SK-N-SH (cell line): Measurements from ENCODE around the gene BCL11A. TPM values are rescaled to one million over a fixed set of nuclear protein-coding genes. Genes with fewer than 3 reads are reported as not detected.

Experiments
- CTCF ChIA-PET: fragments of 300-600, 350-600 bp; formaldehyde crosslinking; extraction: SDS; loops from one replicate; lab custom pipeline; 2021; lab: Yijun Ruan, JAX
- POLR2A ChIA-PET: fragments of 350-600 bp; sonication (Branson Sonifier 250); formaldehyde crosslinking; extraction: SDS; loops from one replicate; lab custom pipeline; 2020; ENCODE audit warnings: antibody characterized with exemption, inconsistent platforms; lab: Yijun Ruan, JAX
- DNase-seq: peaks from one replicate; pipeline ENCODE4 v3.0.0; 2012
- H2AFZ ChIP-seq: fragments of 200-600 bp; sonication (generic); 2 replicates; pipeline ENCODE4 v1.8.1; 2016; ENCODE audit warnings: antibody characterized with exemption, mild to moderate bottlenecking, low read depth
- H3F3A ChIP-seq: fragments of 200-600 bp; sonication (generic); replicated peaks from 2 replicates; pipeline ENCODE3; 2016; ENCODE audit warnings: antibody characterized with exemption, mild to moderate bottlenecking; ENCODE audit not compliant: insufficient read depth
- H3K27ac ChIP-seq, 2 experiments: fragments of 200-500 bp in 1 of 2; fragments of 200-600 bp in 1 of 2; sonication (Bioruptor generic) in 1 of 2; sonication (generic), shearing (Covaris generic) in 1 of 2; 2 replicates each; pipeline versions ENCODE4 v1.5.1 to v1.6.1; 2014 to 2016; ENCODE audit warnings: low read depth in 2 of 2, inconsistent platforms in 1 of 2, low read length in 1 of 2, mild to moderate bottlenecking in 1 of 2, mixed read lengths in 1 of 2
- H3K27me3 ChIP-seq: fragments of 200-600 bp; sonication (generic), shearing (Covaris generic); 2 replicates; pipeline ENCODE4 v1.6.1; 2016; ENCODE audit warnings: mixed run types; ENCODE audit not compliant: insufficient read depth
- H3K36me3 ChIP-seq, 2 experiments: fragments of 200-500 bp in 1 of 2; fragments of 200-600 bp in 1 of 2; sonication (Bioruptor generic) in 1 of 2; sonication (generic) in 1 of 2; replicated peaks in 1 of 2; 2 replicates each; pipeline versions ENCODE3 to v1.5.1; 2014 to 2016; ENCODE audit warnings: low read length in 1 of 2, mild to moderate bottlenecking in 1 of 2; ENCODE audit not compliant: insufficient read depth in 2 of 2, control insufficient read depth in 1 of 2
- H3K4me1 ChIP-seq, 2 experiments: fragments of 200-500 bp in 1 of 2; fragments of 200-600 bp in 1 of 2; sonication (Bioruptor generic) in 1 of 2; sonication (generic), shearing (Covaris generic) in 1 of 2; 2 replicates each; pipeline versions ENCODE4 v1.5.1 to v1.6.1; 2014 to 2016; ENCODE audit warnings: low read depth in 1 of 2, low read length in 1 of 2, mixed run types in 1 of 2; ENCODE audit not compliant: insufficient read depth in 2 of 2, control insufficient read depth in 1 of 2
- H3K4me2 ChIP-seq: fragments of 200-600 bp; sonication (generic), shearing (Covaris generic); 2 replicates; pipeline ENCODE4 v1.6.1; 2017; ENCODE audit warnings: mixed run types
- H3K4me3 ChIP-seq, 2 experiments: fragments of 200-500 bp in 1 of 2; fragments of 200-600 bp in 1 of 2; sonication (Bioruptor generic) in 1 of 2; sonication (generic), shearing (Covaris generic) in 1 of 2; 2 replicates each; pipeline versions ENCODE4 v1.5.1 to v1.8.1; 2014 to 2016; ENCODE audit warnings: low read depth in 2 of 2, inconsistent platforms in 1 of 2, low read length in 1 of 2, mild to moderate bottlenecking in 1 of 2, mixed read lengths in 1 of 2, moderate library complexity in 1 of 2
- H3K79me2 ChIP-seq: fragments of 200-600 bp; sonication (generic); 2 replicates; pipeline ENCODE4 v1.8.1; 2017; ENCODE audit warnings: mild to moderate bottlenecking; ENCODE audit not compliant: insufficient read depth
- H3K9ac ChIP-seq: fragments of 200-600 bp; sonication (generic); 2 replicates; pipeline ENCODE4 v1.6.1; 2017; ENCODE audit warnings: mixed run types
- H3K9me2 ChIP-seq: fragments of 200-600 bp; sonication (generic); 2 replicates; pipeline ENCODE4 v1.6.1; 2017; ENCODE audit warnings: mixed run types
- H3K9me3 ChIP-seq: fragments of 200-600 bp; sonication (generic); 2 replicates; pipeline ENCODE4 v1.6.1; 2017; ENCODE audit warnings: mixed run types, mild to moderate bottlenecking, moderate library complexity
- H4K20me1 ChIP-seq: fragments of 200-600 bp; sonication (generic); 2 replicates; pipeline ENCODE4 v1.6.1; 2017; ENCODE audit warnings: mild to moderate bottlenecking, mixed run types; ENCODE audit not compliant: insufficient read depth
- CHD2 ChIP-seq: fragments of 150-350 bp; IDR thresholded peaks from 2 replicates; pipeline ENCODE4 v1.6.1; 2018; ENCODE audit warnings: low read length; ENCODE audit not compliant: partially characterized antibody
- ELF1 ChIP-seq: IDR thresholded peaks from 2 replicates; pipeline ENCODE4 v1.4.0; 2012
- EP300 ChIP-seq, 2 experiments: IDR thresholded peaks; 2 replicates each; pipeline versions ENCODE4 v1.4.0 to v1.6.1; 2012; ENCODE audit warnings: borderline replicate concordance in 1 of 2, low read depth in 1 of 2, low read length in 1 of 2
- EZH2phosphoT487 ChIP-seq: fragments of 200-600 bp; sonication (generic); IDR thresholded peaks from 2 replicates; pipeline ENCODE4 v1.6.1; 2017; ENCODE audit warnings: low read depth, mixed run types, mild to moderate bottlenecking, antibody characterized with exemption, moderate library complexity, borderline replicate concordance
- FOXJ3 ChIP-seq: sonication (generic); formaldehyde crosslinking; IDR thresholded peaks from 2 replicates; pipeline ENCODE4 v1.5.1; 2020; ENCODE audit warnings: mild to moderate bottlenecking, missing genetic modification reagents
- GATA2 ChIP-seq: sonication (generic); formaldehyde crosslinking; IDR thresholded peaks from 2 replicates; pipeline ENCODE4 v1.5.0; 2020; ENCODE audit warnings: mild to moderate bottlenecking, missing genetic modification reagents
- MEF2A ChIP-seq: IDR thresholded peaks from 2 replicates; pipeline ENCODE4 v1.4.0; 2012; ENCODE audit warnings: low read depth, borderline replicate concordance
- NRF1 ChIP-seq: IDR thresholded peaks from 2 replicates; pipeline ENCODE4 v1.6.1; 2012; ENCODE audit warnings: low read depth, mild to moderate bottlenecking, low read length
- POLR2AphosphoS5 ChIP-seq: IDR thresholded peaks from 2 replicates; pipeline ENCODE4 v1.6.1; 2012; ENCODE audit warnings: low read depth, low read length
- RAD21 ChIP-seq: IDR thresholded peaks from 2 replicates; pipeline ENCODE4 v1.6.1; 2012; ENCODE audit warnings: mild to moderate bottlenecking, low read length
- RXRA ChIP-seq: IDR thresholded peaks from 2 replicates; pipeline ENCODE4 v1.4.0; 2012; ENCODE audit warnings: low read depth, mild to moderate bottlenecking, borderline replicate concordance
- SIN3A ChIP-seq: IDR thresholded peaks from 2 replicates; pipeline ENCODE4 v1.6.1; 2012; ENCODE audit warnings: low read depth, mild to moderate bottlenecking, low read length, moderate library complexity, borderline replicate concordance
- TAF1 ChIP-seq: IDR thresholded peaks from 2 replicates; pipeline ENCODE4 v1.6.1; 2012; ENCODE audit warnings: low read depth, mild to moderate bottlenecking, low read length, moderate library complexity, borderline replicate concordance
- WGBS: methylation state at CpG from one replicate; pipeline ENCODE4 v1.1.6; 2017; ENCODE audit warnings: low lambda C conversion rate; 5-methylcytosine and 5-hydroxymethylcytosine counted together
- polyA plus RNA-seq, 3 experiments: library from polyadenylated mRNA; depleted of rRNA; stranded (reverse); fragments of >200 nt; gene quantifications; 2 replicates each; pipeline ENCODE4 v1.2.3, GENCODE V29; 2012
- TF ChIP-seq, protein P1 (sequence below): IDR thresholded peaks from 2 replicates; pipeline ENCODE4 v1.6.1; 2012; ENCODE audit warnings: mild to moderate bottlenecking, low read depth, low read length, moderate library complexity
- TF ChIP-seq, protein P2 (sequence below): fragments of 150-350 bp; IDR thresholded peaks from 2 replicates; pipeline ENCODE4 v1.6.1; 2017; ENCODE audit warnings: antibody characterized with exemption, low read length, low read depth, borderline replicate concordance
- TF ChIP-seq, protein P3 (sequence below): IDR thresholded peaks from 2 replicates; pipeline ENCODE4 v1.4.0; 2012; ENCODE audit warnings: low read depth, borderline replicate concordance
- TF ChIP-seq, protein P4 (sequence below): fragments of 150-350 bp; IDR thresholded peaks from 2 replicates; pipeline ENCODE4 v1.6.1; 2016; ENCODE audit warnings: mild to moderate bottlenecking, low read depth, low read length

The BCL11A gene
- polyA plus RNA-seq, 1 of the 3 experiments (the other 2 are of a cell fraction) = 1.9 TPM

DNA sequence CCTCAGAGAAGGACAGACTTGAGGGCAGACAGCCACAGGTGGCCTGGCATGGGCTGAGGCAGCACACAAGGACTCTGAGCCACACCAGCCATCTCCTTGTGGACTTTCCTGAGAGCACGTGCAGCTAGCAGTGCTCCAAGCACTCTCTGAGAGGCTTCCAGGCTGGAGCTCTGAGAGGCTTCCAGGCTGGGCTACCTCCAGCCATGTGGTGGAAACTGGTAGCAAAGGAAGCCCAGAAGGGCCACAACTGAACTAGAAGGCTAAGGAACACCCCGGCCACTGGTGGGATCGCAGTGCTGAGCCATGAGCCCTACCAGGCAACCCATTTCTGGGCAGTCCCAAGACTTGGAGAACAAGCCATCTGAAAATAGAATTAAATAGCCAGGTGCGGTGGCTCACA lies 39.5 kb downstream of the BCL11A start:
- Histone ChIP-seq H2AFZ (no peak overlapping the region), H3K4me3 (no peak overlapping the region), H3K9me3 (no peaks in the 10 kb centered on the region), H3K4me1 (peaks cover 0 to 22% of the 10 kb centered on the region in 2 experiments; a peak in 3 of 4 replicates), H3K27ac (no peak overlapping the region), H4K20me1 (no peaks in the 10 kb centered on the region), H3K79me2 (peaks cover 12% of the 10 kb centered on the region), H3K9ac (no peak overlapping the region), H3K4me2 (no peak overlapping the region), H3F3A (peaks cover 29% of the 10 kb centered on the region), H3K36me3 (no peaks in the 10 kb centered on the region), H3K9me2 (no peaks in the 10 kb centered on the region), H3K27me3 (no peaks in the 10 kb centered on the region)
- no peak for DNase-seq
- TF ChIP-seq EZH2phosphoT487 (no peak), NRF1 (no peak)
- WGBS = 85% methylated on average over 4 of the region's 4 CpGs
- POLR2A ChIA-PET = no interaction called here
- CTCF ChIA-PET = no interaction called here

DNA sequence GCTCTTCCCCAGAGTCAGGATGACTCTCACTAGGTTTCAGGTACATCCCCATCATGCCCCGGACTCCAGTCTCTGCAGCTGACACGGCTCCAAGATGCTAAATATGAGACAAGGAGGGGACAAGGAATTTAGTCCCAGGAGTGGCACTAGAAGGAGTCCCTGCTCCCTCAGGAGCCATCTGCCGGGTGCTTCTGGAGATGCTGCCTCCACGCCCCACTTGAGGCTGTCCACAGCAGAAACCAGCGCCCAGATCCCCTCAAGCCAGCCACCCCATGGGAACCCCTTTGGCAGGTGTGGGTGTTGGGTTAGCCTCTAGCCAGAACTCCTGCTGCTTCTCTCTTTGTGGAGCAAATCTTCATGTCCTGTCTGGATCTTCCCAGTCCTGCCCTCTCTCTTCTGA lies 40.3 kb downstream of the BCL11A start:
- WGBS = 50% methylated on average over 3 of the region's 5 CpGs
- ChIA-PET POLR2A (no interaction called here), CTCF (interaction anchor here (0.6 kb wide), 1 partner anchor 252 kb away, joined by 3 read pairs; no protein-coding TSS in a partner anchor)
- no peaks in the 10 kb centered on the region for H3K36me3 ChIP-seq
- peaks cover 29% of the 10 kb centered on the region for H3F3A ChIP-seq
- H3K27ac ChIP-seq = no peak overlapping the region
- H3K9me2 ChIP-seq = no peaks in the 10 kb centered on the region
- H3K4me3 ChIP-seq = no peak overlapping the region
- H3K9me3 ChIP-seq = no peaks in the 10 kb centered on the region
- H3K9ac ChIP-seq = no peak overlapping the region
- no peak for TF ChIP-seq CHD2
- TF ChIP-seq RAD21 = no peak
- TF ChIP-seq POLR2AphosphoS5 = no peak
- no peak for TF ChIP-seq MEF2A
- no peak for TF ChIP-seq EP300 (IDR thresholded peaks at IDR 0.05; ENCODE audit: borderline replicate concordance in 1 of 2, low read depth in 1 of 2, low read length in 1 of 2)
- no peak for TF ChIP-seq TAF1
- no peak for TF ChIP-seq SIN3A
- TF ChIP-seq FOXJ3 (CRISPR knock-in tag) = no peak
- TF ChIP-seq, protein P1, sequence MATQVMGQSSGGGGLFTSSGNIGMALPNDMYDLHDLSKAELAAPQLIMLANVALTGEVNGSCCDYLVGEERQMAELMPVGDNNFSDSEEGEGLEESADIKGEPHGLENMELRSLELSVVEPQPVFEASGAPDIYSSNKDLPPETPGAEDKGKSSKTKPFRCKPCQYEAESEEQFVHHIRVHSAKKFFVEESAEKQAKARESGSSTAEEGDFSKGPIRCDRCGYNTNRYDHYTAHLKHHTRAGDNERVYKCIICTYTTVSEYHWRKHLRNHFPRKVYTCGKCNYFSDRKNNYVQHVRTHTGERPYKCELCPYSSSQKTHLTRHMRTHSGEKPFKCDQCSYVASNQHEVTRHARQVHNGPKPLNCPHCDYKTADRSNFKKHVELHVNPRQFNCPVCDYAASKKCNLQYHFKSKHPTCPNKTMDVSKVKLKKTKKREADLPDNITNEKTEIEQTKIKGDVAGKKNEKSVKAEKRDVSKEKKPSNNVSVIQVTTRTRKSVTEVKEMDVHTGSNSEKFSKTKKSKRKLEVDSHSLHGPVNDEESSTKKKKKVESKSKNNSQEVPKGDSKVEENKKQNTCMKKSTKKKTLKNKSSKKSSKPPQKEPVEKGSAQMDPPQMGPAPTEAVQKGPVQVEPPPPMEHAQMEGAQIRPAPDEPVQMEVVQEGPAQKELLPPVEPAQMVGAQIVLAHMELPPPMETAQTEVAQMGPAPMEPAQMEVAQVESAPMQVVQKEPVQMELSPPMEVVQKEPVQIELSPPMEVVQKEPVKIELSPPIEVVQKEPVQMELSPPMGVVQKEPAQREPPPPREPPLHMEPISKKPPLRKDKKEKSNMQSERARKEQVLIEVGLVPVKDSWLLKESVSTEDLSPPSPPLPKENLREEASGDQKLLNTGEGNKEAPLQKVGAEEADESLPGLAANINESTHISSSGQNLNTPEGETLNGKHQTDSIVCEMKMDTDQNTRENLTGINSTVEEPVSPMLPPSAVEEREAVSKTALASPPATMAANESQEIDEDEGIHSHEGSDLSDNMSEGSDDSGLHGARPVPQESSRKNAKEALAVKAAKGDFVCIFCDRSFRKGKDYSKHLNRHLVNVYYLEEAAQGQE = no peak
- TF ChIP-seq, protein P2, sequence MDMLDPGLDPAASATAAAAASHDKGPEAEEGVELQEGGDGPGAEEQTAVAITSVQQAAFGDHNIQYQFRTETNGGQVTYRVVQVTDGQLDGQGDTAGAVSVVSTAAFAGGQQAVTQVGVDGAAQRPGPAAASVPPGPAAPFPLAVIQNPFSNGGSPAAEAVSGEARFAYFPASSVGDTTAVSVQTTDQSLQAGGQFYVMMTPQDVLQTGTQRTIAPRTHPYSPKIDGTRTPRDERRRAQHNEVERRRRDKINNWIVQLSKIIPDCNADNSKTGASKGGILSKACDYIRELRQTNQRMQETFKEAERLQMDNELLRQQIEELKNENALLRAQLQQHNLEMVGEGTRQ = no peak
- TF ChIP-seq, protein P3, sequence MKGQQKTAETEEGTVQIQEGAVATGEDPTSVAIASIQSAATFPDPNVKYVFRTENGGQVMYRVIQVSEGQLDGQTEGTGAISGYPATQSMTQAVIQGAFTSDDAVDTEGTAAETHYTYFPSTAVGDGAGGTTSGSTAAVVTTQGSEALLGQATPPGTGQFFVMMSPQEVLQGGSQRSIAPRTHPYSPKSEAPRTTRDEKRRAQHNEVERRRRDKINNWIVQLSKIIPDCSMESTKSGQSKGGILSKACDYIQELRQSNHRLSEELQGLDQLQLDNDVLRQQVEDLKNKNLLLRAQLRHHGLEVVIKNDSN = no peak
- no peak for TF ChIP-seq ELF1
- no peak for TF ChIP-seq GATA2
- TF ChIP-seq, protein P4, sequence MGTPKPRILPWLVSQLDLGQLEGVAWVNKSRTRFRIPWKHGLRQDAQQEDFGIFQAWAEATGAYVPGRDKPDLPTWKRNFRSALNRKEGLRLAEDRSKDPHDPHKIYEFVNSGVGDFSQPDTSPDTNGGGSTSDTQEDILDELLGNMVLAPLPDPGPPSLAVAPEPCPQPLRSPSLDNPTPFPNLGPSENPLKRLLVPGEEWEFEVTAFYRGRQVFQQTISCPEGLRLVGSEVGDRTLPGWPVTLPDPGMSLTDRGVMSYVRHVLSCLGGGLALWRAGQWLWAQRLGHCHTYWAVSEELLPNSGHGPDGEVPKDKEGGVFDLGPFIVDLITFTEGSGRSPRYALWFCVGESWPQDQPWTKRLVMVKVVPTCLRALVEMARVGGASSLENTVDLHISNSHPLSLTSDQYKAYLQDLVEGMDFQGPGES = no peak
- TF ChIP-seq RXRA = no peak
- H3K4me1 ChIP-seq = peaks cover 0 to 22% of the 10 kb centered on the region in 2 experiments; a peak in 3 of 4 replicates
- no peak overlapping the region for H3K4me2 ChIP-seq
- H4K20me1 ChIP-seq = no peaks in the 10 kb centered on the region
- no peak for DNase-seq
- no peak overlapping the region for H2AFZ ChIP-seq
- H3K79me2 ChIP-seq = peaks cover 5% of the 10 kb centered on the region
- H3K27me3 ChIP-seq = no peaks in the 10 kb centered on the region
